Adrenal gland (tissue), 5 donors: Measurements from ENCODE around the gene PCGF1.

ENCODE experiments used
- CTCF ChIP-seq, 6 experiments: fragments of 450-650 bp in 4 of 6; fragments of 200-600 bp in 2 of 6; sonication (generic) in 1 of 6; IDR thresholded peaks; 1 replicate in 5 of 6; 2 replicates in 1 of 6; pipeline versions ENCODE4 v1.5.1 to v1.8.0; 2016 to 2021; ENCODE audit warnings: antibody characterized with exemption in 6 of 6, mild to moderate bottlenecking in 2 of 6, moderate library complexity in 1 of 6
- POLR2A ChIP-seq, 2 donors: fragments of 450-650 bp; IDR thresholded peaks; one replicate each; pipeline ENCODE4 v1.6.1; 2017; ENCODE audit warnings: antibody characterized with exemption in 2 of 2, mild to moderate bottlenecking in 2 of 2, moderate library complexity in 1 of 2
- donor health status: DM: no; HTN: no; CAD: no.

DNA sequence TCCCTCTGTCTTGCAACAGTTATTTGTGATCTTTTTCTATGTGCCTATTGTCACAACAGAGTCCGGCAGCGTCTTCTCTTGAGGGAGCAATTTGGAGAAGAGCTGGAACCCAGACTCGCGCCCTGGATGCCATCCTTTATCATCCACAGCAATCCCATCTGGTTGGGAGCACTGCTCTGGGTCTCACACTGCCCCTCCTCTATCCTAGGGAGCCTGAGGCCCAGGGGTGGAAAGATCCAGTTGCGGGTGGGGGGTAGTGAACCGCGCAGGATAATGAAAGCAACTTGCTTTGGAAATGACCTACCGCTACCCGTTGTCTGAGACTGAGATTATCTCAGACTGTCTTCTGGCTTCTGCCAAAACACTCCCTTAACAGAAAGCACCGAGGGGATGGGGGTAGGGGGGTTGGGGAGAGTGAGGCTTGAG lies 48.5 kb downstream of the PCGF1 start:
- TF ChIP-seq CTCF (IDR thresholded peaks at IDR 0.05), result no peak
- no peak for TF ChIP-seq POLR2A (IDR thresholded peaks at IDR 0.05)
